Mesenteric fat pad (tissue), 1 donor: ENCODE data around the gene GAGE10. TPM values are rescaled to one million over a fixed set of nuclear protein-coding genes. Genes with fewer than 3 reads are reported as not detected.
"Not testable (repeated sequence)": the region's sequence is repeated elsewhere in the genome, so short reads cannot be mapped to it uniquely, and the experiment has no call there.

ENCODE experiments used
- DNase-seq: peaks from one replicate; pipeline ENCODE4 v3.0.0-alpha.2; 2020; ENCODE audit warnings: low spot score
- total RNA-seq: library from RNA; stranded (reverse); fragmentation: NEBNext Ultra II Directional; extraction: Animal tissue kit (Norgen Biotek cat#: 25700); gene quantifications from one replicate; pipeline ENCODE4 v1.2.1, GENCODE V29; 2021
- donor health status: DM: yes; HTN: yes; CAD: no.

Gene GAGE10
- total RNA-seq, 1 donor from 2014 or later, result not detected

DNA sequence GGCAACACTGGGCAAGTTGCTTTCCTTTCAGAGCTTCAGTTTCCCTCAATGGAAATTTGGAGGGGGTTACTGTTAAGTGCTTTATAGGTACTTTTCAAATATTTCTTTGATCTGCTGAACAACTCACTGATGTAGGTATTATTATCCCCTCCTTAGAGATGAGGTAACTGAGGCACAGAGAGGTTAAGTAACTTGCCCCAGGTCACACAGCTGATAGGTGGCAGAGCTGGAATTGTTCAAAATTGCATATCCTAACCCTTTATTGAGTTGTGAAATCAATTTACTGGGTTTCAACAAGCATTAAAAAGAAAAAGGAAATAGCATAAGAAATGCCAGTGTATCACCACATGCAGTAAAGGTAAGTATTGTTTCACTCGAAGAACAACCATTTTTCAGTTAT is 27.2 kb upstream of the GAGE10 start:
- DNase-seq, result no peak

DNA sequence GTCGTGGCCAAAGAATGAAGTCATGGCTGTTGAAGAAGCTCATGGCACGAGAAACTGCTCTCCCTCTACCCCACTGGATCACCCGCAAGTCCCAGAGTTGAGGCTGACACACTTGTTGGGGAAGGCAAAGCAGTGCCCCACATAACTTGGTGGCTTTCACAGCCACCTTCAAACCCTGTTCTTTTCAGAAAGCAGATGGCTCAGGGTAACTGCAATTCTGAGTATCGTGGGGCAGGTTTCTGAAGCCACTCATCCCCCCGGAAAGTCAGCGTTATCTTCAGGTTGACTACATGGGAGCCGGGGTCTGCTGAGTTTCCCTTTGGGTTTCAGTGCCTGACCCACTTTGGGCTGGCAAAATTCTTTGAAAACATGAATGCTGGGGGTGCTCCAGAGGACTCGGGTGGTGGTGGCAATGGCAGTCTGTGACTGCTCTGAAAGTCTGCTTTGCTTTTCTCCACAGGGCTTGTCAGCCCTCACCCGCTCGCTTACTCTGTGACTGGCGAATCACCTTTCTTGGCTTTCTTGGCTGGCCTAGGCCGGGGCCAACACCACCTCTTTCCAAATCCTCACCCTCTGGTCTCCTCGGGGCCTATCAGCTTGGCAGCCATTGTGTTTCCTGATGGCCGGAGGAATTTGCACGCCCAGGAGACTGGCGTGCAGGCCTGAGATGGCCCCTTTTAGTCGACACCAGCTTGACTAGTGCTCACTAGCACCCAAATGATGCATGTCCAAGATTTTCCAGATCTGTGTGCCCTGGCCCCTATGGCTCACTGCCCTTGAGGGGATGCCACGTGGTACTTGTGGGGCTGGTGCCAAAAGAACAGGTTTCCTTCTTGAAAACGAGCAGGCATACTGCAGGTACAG is 26.5 kb upstream of the GAGE10 start:
- DNase-seq, result peak; percentile 51

- no peak for DNase-seq
Measured at GRCh38 chrX:49277535-49277830, 26.0 kb upstream of the GAGE10 start.

DNA sequence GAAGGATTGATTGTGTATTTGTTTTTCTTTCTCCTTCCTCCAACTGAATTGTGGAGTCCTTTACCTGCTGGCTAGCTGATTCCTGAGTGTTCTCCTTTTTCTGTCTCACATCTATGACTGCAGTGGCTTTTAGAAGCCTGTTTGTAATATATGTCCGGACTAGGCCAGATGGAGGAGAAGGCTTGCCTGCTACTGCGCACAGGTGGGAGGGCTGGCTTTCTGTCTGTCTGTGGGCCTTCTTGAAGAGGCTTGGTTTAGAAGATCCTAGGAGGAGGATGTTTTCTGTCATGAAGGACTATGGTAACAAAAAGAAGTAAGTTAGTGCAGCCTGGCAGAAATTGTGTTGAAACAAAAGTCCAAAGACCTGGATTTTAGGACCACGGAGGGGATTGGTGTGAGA is 25.4 kb upstream of the GAGE10 start:
- DNase-seq, result no peak

DNA sequence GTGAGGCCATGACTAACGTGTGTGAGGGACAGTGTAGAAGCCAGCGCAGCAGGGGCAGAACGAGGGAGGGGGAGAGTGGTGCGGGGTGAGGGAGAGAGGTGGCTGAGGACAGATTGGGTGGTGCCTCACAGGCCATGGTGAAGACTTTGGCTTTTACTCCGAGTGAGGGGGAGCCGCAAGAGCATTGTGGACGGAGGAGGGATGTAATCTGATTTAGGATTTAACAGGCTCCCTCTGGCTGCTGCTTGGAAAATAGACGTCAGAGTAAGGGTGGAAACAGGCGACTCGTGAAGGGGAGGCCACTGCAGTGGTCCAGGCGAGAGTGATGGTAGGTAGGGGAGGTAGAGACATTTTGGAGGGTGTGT is 20.8 kb upstream of the GAGE10 start:
- peak; percentile 59 for DNase-seq

- DNase-seq, result no peak
Measured at GRCh38 chrX:49284212-49284611, 19.2 kb upstream of the GAGE10 start.

DNA sequence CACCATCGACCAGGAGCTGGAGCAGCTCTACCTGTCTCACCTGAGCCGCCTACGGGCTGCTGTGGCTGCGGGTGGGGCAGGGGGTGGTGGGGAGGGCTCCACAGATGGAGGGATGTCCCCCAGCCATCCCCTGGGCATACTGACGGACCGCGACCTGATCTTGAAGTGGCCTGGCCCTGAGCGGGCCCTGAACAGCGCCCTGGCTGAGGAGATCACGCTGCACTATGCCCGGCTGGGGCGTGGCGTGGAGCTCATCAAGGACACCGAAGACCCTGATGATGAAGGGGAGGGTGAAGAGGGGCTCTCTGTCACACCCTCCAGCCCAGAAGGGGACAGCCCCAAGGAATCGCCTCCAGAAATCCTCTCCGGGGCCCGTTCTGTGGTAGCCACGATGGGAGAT is 17.3 kb upstream of the GAGE10 start:
- DNase-seq, result peak; percentile 72

DNA sequence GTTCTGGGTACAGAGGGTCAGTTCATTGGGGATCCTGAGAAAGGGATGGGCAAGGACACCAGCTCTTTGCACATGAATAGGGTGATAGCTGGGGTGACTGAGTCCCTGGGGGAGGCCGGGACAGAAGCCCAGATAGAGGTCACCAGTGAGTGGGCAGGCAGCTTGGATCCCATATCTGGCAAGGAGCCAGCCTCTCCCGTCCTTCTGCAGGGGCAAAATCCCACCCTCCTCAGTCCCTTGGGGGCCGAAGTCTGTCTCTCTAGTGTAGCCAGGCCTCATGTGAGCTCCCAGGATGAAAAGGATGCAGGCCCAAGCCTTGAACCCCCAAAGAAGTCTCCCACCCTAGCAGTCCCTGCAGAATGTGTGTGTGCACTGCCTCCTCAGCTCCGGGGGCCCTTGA is 16.9 kb upstream of the GAGE10 start:
- peak; percentile 65 for DNase-seq

DNA sequence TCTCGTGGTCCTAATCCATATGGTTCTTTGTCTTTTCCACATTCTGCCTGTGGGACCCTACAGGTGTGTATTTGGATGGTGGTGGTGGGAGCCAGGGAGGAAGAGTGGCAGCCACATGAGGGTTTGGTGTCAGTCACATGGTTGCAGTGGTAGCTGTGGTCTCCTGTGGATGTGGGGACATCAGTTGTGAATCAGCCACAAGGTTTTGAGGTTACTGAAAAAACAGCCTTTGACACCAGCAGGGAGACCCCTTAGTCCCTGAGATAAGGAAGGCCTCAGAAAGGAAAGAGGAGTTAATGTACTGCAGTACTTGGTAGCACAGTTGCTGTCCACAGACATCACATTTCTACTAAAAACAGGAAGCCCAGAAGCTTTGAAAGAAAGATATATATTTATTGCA is 15.8 kb upstream of the GAGE10 start:
- DNase-seq, result peak; percentile 73

DNA sequence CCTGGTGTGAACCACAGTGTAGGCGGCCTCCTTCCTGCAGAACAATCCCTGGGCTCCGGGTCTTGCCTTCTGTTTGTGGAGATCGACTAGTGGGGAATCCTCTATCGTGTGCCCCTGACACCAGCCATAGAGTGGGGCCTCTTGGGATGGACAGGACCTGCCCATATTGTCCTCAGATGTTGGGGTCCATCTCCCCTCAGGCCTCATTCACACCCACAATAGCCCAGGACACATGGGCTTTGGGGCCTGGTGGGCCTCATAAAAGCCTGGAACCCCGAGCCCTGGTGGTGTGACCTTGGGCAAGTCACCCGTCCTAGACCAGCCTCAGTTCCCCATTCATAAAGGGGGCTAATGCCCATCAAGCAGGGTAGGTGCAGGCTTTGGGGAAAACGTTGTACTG is 13.2 kb upstream of the GAGE10 start:
- peak; percentile 57 for DNase-seq

GRCh38 chrX:49291615-49292337 is 11.7 kb upstream of the GAGE10 start:
- no peak for DNase-seq

DNA sequence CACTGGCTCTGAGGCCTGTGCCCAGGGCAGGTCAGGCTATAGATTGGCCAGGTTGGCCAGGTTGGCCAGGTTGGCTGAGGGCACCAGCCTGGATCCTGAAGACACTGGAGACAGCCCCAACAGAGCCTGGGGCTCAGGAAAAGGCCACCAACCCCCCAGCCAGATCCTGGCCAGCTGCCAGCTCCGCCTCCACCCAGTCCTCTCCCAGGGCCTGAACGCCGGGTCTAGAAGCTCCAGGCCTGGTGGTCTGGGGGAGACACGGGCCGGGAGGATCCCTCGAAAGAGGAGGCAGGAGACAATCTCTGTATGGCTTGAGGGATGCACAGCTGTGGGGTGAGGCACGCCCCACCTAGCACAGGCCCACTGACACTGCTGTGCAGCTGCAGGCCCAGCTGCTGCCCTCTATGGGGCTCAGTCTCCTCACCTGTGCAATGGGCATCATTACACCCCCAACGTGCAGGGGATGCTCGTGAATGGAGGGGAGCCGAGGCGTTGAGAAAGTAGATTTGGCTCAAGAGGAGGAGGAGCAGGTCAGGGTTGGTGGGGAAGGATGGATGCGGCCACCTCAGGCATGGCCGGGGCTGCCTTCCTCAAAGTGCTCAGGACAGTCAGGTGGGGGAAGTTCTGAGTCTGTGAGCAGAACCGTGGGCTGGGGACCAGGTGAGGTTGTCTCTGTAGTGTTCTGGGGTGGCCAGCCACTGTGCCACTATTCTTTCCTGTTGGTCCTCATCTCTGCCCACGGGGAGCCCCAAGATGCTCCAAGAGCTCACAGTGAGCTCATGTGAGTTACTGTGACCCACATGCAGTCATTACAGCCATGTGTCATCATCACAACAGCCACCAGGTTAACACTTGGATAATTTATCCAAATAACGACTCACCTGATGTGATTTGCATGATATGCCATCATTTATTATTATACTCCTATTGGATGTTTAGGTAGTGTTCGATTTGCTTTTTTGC is 10.8 kb upstream of the GAGE10 start:
- DNase-seq, result peak; percentile 68

GRCh38 chrX:49299293-49299692 is 4.2 kb upstream of the GAGE10 start:
- DNase-seq, result not testable (repeated sequence)

- DNase-seq, result no peak
Measured at GRCh38 chrX:49300703-49301102, 2.7 kb upstream of the GAGE10 start.

DNA sequence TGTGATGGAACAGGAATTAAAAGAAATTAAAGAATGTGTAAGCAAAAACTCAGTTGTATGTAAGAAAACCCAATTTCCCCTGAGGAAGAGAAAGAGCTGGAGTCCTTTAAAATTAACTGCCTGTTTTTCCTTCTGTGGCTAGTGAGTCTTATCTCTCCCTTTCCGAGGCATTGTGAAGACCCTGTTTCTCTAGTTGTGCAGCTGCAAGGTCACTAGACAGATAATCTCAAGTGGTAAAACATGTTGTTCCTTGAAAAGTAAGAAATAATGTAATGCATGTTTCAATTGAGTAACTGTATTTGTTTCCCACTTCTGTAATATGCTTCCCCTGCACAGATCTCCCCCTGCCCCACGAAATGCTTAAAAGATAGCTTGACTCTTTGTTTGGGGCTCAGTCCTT is 4.3 kb downstream of the GAGE10 start:
- DNase-seq, result not testable (repeated sequence)

DNA sequence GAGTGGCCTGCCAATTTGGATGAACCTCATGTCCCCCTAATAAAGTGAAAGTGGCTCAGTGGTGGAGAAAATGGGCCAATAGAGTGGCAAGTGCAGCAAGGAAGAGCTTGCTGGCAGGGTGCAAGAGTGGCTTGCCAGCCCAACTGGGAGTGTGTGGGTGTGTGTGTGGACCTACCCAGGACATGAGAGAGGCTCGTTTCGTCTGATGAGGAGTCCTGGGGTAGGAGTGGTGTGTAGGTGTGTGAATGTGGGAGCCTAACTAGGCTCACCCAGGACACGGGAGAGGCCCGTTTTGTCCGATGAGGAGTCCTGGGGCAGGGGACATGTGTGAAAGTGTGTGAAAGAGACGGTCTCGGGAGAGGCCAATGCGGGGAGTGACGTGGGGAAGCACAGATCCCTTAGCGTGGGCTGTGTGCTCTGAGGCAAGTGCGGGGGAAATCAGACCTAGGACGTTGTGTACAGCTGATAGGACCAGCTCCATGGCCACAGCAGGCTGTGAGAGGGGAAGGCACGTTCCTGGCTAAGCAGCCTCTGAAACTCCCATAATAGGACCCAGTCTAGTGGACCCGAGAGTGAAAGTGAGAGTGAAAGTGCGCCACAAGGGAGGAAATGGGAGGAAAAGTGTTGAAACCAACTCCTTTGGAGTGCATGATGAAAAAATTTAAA is 5.3 kb downstream of the GAGE10 start:
- DNase-seq, result no peak

GRCh38 chrX:49309401-49309981 is 6.0 kb downstream of the GAGE10 start:
- no peak for DNase-seq

GRCh38 chrX:49310371-49310770 is 6.9 kb downstream of the GAGE10 start:
- DNase-seq, result no peak

GRCh38 chrX:49312176-49312575 is 8.7 kb downstream of the GAGE10 start:
- no peak for DNase-seq

- DNase-seq, result no peak
Measured at GRCh38 chrX:49316085-49316484, 12.6 kb downstream of the GAGE10 start.

DNA sequence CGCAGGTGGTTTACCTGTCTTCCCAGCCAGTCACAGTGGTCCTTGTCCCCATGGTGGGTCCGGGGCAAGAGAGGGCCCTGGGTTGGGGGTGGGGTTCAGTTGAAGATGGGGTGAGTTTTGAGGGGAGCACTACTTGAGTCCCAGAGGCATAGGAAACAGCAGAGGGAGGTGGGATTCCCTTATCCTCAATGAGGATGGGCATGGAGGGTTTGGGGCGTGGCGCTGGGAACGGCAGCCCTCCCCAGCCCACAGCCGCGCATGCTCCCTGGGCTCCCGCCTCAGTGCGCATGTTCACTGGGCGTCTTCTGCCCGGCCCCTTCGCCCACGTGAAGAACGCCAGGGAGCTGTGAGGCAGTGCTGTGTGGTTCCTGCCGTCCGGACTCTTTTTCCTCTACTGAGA is 18.3 kb downstream of the GAGE10 start, which contains the start of gene GAGE12J:
Gene GAGE12J, plus strand, starts transcription at position 301 of the 400 bp plus-strand sequence. CDS start 1,157 bp downstream, outside the sequence.
- not testable (repeated sequence) for DNase-seq
